AG04449 (cell line): ENCODE results near the gene ZNF628.
"Not testable (repeated sequence)": the region's sequence is repeated elsewhere in the genome, so short reads cannot be mapped to it uniquely, and the experiment has no call there.

Experiments
- CTCF ChIA-PET: fragments of 350-600 bp; formaldehyde crosslinking; extraction: SDS; loops from one replicate; lab custom pipeline; 2021; ENCODE audit warnings: antibody characterized with exemption; lab: Yijun Ruan, JAX
- POLR2A ChIA-PET: fragments of 400-600, 350-600 bp; formaldehyde crosslinking; extraction: SDS; loops from one replicate; lab custom pipeline; 2020; ENCODE audit warnings: antibody characterized with exemption, inconsistent platforms; lab: Yijun Ruan, JAX
- DNase-seq: peaks from one replicate; pipeline ENCODE4 v3.0.0-alpha.2; 2010; ENCODE audit warnings: low read depth, low spot score
- H3K4me3 ChIP-seq: 2 replicates; pipeline ENCODE4 v1.5.1; 2011; ENCODE audit warnings: low read depth, mild to moderate bottlenecking, control low read depth, low read length
- TF ChIP-seq, protein P1 (sequence below): IDR thresholded peaks from one replicate; pipeline ENCODE4 v1.5.1; 2011; ENCODE audit warnings: mild to moderate bottlenecking, moderate library complexity, low read length, control low read depth, inconsistent platforms; ENCODE audit not compliant: insufficient read depth; ENCODE audit errors: missing control alignments

ZNF628 gene

GRCh38 chr19:55495646-55496349, 19.4 kb downstream of the ZNF628 start:
- no peak overlapping the region for H3K4me3 ChIP-seq
- DNase-seq = no peak
- ChIA-PET CTCF (interaction anchor here (1.0 to 17.6 kb wide), 4 partner anchors 8 to 137 kb away, joined by 3 to 173 read pairs (median 84); no protein-coding TSS in a partner anchor), POLR2A (interaction anchor here (0.8 to 2.7 kb wide), 4 partner anchors 8 to 103 kb away, joined by 3 to 10 read pairs (median 4); partner anchors contain the start of genes FIZ1 and ZNF628)
- TF ChIP-seq, protein P1, sequence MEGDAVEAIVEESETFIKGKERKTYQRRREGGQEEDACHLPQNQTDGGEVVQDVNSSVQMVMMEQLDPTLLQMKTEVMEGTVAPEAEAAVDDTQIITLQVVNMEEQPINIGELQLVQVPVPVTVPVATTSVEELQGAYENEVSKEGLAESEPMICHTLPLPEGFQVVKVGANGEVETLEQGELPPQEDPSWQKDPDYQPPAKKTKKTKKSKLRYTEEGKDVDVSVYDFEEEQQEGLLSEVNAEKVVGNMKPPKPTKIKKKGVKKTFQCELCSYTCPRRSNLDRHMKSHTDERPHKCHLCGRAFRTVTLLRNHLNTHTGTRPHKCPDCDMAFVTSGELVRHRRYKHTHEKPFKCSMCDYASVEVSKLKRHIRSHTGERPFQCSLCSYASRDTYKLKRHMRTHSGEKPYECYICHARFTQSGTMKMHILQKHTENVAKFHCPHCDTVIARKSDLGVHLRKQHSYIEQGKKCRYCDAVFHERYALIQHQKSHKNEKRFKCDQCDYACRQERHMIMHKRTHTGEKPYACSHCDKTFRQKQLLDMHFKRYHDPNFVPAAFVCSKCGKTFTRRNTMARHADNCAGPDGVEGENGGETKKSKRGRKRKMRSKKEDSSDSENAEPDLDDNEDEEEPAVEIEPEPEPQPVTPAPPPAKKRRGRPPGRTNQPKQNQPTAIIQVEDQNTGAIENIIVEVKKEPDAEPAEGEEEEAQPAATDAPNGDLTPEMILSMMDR = no peak

- POLR2A ChIA-PET = interaction anchor here (1.0 to 1.2 kb wide), 3 partner anchors 9 to 102 kb away, joined by 3 to 4 read pairs (median 4); partner anchors contain the start of genes FIZ1 and SSC5D
These were observed 20.4 kb downstream of the ZNF628 start for GRCh38 chr19:55496820-55497219.

DNA sequence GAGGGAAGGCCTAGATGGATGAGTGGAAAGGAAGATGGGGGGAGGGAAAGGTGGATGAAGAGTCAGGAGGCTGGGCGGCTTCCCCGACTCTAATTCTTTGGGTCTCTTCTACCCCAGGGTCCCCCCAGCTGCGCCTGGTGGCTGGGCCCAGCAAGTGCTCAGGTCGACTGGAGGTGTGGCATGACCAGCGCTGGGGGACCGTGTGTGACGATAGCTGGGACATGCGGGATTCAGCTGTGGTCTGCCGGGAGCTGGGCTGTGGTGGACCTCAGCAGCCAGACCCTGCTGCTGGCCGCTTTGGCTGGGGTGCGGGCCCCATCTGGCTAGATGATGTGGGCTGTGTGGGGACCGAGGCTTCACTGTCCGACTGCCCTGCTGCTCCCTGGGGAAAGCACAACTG, 21.3 kb downstream of the ZNF628 start:
- TF ChIP-seq, protein P1 = no peak
- H3K4me3 ChIP-seq = no peak overlapping the region
- POLR2A ChIA-PET = interaction anchor here (1.1 kb wide), 1 partner anchor 10 kb away, joined by 4 read pairs; the partner anchor contains the start of gene SSC5D
- CTCF ChIA-PET = interaction anchor here (0.9 to 17.6 kb wide), 5 partner anchors 10 to 109 kb away, joined by 3 to 173 read pairs (median 3); no protein-coding TSS in a partner anchor
- no peak for DNase-seq

More at GRCh38 chr19:55496820-55497219, 20.4 kb downstream of the ZNF628 start:
- not testable (repeated sequence) for H3K4me3 ChIP-seq, DNase-seq
- CTCF ChIA-PET = interaction anchor here (1.0 to 17.6 kb wide), 4 partner anchors 7 to 136 kb away, joined by 3 to 173 read pairs (median 83); no protein-coding TSS in a partner anchor

DNA sequence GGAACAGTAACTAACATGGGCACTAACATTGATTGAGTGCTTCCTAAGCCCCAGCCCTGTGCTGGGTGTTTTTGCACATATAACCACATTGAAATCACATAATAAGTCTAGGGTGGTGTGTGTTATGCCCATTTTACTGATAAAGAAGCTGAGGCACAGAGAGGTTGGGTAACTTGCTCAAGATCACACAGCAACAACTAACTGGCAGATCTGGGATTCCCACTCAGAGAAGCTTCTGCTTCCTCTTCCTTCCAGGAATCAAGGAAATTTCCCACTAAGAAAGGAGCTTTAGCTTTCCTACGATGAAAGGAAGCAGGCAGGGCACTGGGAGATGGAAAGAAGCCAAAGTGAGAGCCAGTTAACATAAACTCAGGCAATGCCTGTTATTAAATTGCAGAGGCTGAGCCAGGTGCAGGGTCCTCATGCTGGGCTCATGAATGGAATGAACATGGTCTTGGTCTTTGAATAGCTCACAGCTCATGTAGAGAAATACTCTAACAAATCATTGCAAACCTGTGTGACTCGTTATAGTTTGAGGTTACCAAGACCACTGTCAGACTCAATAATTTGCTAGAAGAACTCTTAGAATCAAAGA, 21.9 kb downstream of the ZNF628 start:
- no peak overlapping the region for H3K4me3 ChIP-seq
- TF ChIP-seq, protein P1 = no peak
- no peak for DNase-seq
- ChIA-PET POLR2A (interaction anchor here (1.5 kb wide), 1 partner anchor 10 kb away, joined by 3 read pairs; no protein-coding TSS in a partner anchor), CTCF (interaction anchor here (0.9 to 17.6 kb wide), 5 partner anchors 10 to 413 kb away, joined by 3 to 173 read pairs (median 3); no protein-coding TSS in a partner anchor)

DNA sequence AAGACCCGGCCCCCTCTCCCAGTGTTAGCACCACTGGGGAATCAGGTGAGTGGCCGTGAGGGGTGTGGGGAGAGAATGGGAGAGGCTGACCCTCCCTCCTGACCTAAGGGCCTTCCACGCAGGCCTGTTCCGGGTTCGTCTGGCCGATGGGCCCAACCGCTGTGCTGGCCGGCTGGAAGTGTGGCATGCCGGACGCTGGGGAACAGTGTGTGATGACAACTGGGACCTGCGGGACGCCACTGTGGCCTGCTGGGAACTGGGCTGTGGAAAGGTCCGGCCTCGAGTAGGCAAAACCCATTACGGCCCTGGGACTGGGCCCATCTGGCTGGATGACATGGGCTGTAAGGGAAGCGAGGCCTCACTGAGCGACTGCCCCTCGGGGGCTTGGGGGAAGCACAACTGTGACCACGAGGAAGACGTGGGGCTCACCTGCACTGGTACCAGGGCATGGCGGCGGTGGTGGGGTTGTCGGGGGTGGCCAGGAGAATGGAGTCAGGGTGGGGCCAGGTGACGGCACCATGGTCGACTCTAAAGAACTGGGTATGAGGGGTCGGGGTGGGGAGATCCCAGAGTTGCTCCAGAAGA, 24.0 kb downstream of the ZNF628 start:
- POLR2A ChIA-PET = no interaction called here
- TF ChIP-seq, protein P1 = no peak
- no peak overlapping the region for H3K4me3 ChIP-seq
- DNase-seq = no peak
- CTCF ChIA-PET = interaction anchor here (1.0 to 17.6 kb wide), 3 partner anchors 17 to 33 kb away, joined by 4 to 173 read pairs (median 23); no protein-coding TSS in a partner anchor

- no peak overlapping the region for H3K4me3 ChIP-seq
- DNase-seq = no peak
- ChIA-PET POLR2A (no interaction called here), CTCF (interaction anchor here (1.0 to 13.0 kb wide), 5 partner anchors 9 to 103 kb away, joined by 3 to 241 read pairs (median 23); partner anchors contain the start of genes NAT14, SSC5D and ZNF865)
- TF ChIP-seq, protein P1 = no peak
These were observed 26.0 kb downstream of the ZNF628 start for GRCh38 chr19:55502197-55502952.
